ENCODE measurements around the gene CAB39. TPM values are rescaled to one million over a fixed set of nuclear protein-coding genes. Genes with fewer than 3 reads are reported as not detected.

CAB39 gene
- total and polyA plus RNA-seq, 11 donors: 28.6 to 99.2 (median 84.2) TPM

DNA sequence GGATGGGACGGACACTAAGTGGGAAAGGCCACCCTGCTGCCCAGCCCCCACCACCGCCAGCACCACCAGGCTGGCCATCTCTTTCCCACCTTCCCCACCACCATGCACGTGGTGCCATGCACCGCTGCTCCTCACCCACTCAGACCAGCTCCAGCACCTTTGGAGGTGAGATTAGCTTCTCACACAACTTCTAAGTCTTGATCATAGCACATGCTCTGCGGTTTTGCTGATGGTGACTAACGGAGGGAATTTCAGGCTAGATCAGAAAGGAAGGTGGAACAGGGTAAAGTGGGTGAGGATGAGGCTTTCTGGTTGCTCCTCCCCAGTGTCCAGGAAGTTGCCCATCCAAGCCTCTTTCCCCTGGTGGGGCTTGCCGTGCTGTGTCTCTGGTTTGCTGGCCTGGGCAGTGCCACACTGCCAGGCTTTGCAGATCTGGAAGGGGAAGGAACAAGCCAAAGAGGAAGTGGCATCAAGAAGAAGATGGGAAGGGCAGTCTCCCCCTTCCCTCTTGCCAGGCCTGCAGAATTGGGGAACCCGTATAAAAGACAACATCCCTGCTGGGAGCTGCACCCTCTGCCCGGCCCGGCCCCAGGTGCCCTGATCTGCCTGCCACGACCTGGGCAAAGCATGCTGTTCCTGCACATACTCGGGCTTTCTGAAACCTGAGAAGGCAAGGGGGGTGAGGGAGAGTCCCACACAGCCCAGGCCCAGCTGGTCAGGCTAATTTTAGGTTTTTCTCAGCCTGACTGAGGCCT is 44.3 kb upstream of the CAB39 start:
- no peaks in the 10 kb centered on the region for H3K36me3 ChIP-seq
- H3K4me3 ChIP-seq: no peak overlapping the region
- H3K9me3 ChIP-seq: no peaks in the 10 kb centered on the region
- no peaks in the 10 kb centered on the region for H3K27me3 ChIP-seq
- DNase-seq (peak; percentile 51 to 73 (median 59)), ATAC-seq (peak; percentile 75 to 84 (median 80))
- 55 to 63% (median 59%) methylated on average over 11 to 12 of the region's 12 CpGs for WGBS, 4 donors
- H3K4me1 ChIP-seq: peaks cover 0 to 66% (median under 1%) of the 10 kb centered on the region in 12 donors
- peak overlapping the region in 10 of 12 donors; percentile 24 to 92 (median 54) for H3K27ac ChIP-seq
- intact Hi-C loops (cut with DNase I): no loop called here
- TF ChIP-seq, protein P1, sequence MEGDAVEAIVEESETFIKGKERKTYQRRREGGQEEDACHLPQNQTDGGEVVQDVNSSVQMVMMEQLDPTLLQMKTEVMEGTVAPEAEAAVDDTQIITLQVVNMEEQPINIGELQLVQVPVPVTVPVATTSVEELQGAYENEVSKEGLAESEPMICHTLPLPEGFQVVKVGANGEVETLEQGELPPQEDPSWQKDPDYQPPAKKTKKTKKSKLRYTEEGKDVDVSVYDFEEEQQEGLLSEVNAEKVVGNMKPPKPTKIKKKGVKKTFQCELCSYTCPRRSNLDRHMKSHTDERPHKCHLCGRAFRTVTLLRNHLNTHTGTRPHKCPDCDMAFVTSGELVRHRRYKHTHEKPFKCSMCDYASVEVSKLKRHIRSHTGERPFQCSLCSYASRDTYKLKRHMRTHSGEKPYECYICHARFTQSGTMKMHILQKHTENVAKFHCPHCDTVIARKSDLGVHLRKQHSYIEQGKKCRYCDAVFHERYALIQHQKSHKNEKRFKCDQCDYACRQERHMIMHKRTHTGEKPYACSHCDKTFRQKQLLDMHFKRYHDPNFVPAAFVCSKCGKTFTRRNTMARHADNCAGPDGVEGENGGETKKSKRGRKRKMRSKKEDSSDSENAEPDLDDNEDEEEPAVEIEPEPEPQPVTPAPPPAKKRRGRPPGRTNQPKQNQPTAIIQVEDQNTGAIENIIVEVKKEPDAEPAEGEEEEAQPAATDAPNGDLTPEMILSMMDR (IDR thresholded peaks at IDR 0.05): no peak
- TF ChIP-seq POLR2A (IDR thresholded peaks at IDR 0.05): no peak

DNA sequence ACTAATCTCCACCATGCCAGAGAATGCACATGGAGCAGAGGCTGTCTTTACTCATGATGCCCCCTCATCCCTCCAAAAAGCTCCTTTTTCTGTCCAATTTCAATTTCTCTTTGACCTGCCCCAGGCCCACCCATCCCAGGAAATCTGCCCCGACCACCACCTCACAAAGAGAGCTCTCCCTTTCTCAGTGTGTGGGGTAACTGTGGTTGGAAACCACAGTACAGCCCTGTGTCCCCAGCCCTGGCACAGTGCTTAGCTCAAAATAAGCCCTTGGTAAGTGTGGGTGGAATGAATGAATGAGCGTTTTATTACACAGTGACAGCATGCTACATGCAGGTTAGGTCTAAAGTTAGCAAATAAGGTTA is 43.7 kb upstream of the CAB39 start:
- ATAC-seq (peak in 3 of 4 donors; percentile 1 to 11 (median 3)), DNase-seq (no peak)
- Histone ChIP-seq H3K4me3 (no peak overlapping the region), H3K9me3 (no peaks in the 10 kb centered on the region), H3K36me3 (no peaks in the 10 kb centered on the region), H3K4me1 (peaks cover 0 to 60% (median under 1%) of the 10 kb centered on the region in 12 donors), H3K27ac (peak overlapping the region in 10 of 12 donors; percentile 23 to 92 (median 53)), H3K27me3 (no peaks in the 10 kb centered on the region)
- 60 to 76% (median 70%) methylated on average over 2 of the region's 2 CpGs for WGBS, 4 donors
- intact Hi-C loops (cut with DNase I): no loop called here
- TF ChIP-seq, protein P1 (IDR thresholded peaks at IDR 0.05): no peak
- no peak for TF ChIP-seq POLR2A (IDR thresholded peaks at IDR 0.05)

DNA sequence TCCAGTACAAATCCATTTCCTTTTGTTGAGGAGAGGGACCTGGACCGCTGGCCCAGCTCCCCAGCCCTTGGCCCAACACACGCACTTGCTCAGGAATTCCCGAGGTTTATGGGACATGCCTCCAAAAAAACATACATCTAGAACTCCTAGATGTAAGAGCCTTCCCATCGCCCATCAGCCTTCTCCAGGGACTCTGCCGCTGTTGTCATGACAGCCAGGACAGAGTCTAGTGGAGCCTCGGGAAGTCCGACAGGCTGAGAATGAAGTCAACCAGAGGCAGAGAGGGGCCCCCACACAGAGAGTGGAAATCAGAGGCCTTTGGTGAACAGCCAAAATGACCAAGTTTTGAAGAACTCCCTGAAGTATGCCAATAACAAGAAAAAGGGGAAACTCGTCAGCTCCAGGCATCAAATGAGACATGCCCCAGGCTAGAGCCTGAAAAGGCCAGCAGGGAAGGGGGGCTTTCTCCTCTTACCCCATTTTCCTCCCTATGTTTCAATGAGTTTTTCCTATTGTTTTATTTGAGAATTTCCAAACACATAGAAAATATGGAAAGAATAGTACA is 43.2 kb upstream of the CAB39 start:
- H3K36me3 ChIP-seq: no peaks in the 10 kb centered on the region

DNA sequence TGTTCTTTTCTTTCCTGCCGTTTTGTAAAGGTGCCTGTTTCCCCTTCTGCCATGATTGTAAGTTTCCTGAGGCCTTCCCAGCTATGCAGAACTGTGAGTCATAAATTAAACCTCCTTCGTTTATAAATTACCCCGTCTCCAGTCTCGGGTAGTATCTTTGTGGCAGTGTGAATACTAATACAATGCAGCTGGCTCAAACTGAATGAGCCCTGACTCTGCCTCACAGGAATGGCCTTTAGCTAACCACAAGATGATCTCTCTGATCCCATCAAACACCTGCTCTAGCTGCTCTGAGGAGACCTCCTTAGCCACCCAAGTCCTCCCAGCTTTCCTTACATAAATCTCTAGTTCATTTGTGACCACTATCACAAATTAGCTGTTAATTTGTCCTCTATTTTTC is 41.5 kb upstream of the CAB39 start:
- intact Hi-C loops (cut with DNase I): no loop called here
- ATAC-seq (no peak), DNase-seq (no peak)
- Histone ChIP-seq H3K4me3 (no peak overlapping the region), H3K4me1 (peaks cover 0 to 40% (median 0%) of the 10 kb centered on the region in 12 donors), H3K36me3 (no peaks in the 10 kb centered on the region), H3K9me3 (no peaks in the 10 kb centered on the region), H3K27me3 (no peaks in the 10 kb centered on the region), H3K27ac (no peak overlapping the region)
- no peak for TF ChIP-seq POLR2A (IDR thresholded peaks at IDR 0.05)
- TF ChIP-seq, protein P1 (IDR thresholded peaks at IDR 0.05): no peak
- WGBS, 4 donors: 54 to 58% (median 57%) methylated on average over 4 of the region's 4 CpGs

More for the DNA sequence above, 43.2 kb upstream of the CAB39 start:
- TF ChIP-seq POLR2A (IDR thresholded peaks at IDR 0.05): no peak
- TF ChIP-seq, protein P1 (IDR thresholded peaks at IDR 0.05): no peak
- no peak for DNase-seq
- no peaks in the 10 kb centered on the region for H3K9me3 ChIP-seq
- H3K27me3 ChIP-seq: no peaks in the 10 kb centered on the region
- 73 to 84% (median 79%) methylated on average over 6 to 8 of the region's 8 CpGs for WGBS, 4 donors
- peak overlapping the region in 10 of 12 donors; percentile 23 to 92 (median 53) for H3K27ac ChIP-seq
- H3K4me1 ChIP-seq: peaks cover 0 to 55% (median 0%) of the 10 kb centered on the region in 12 donors
- H3K4me3 ChIP-seq: no peak overlapping the region
- ATAC-seq: no peak
- intact Hi-C loops (cut with DNase I): no loop called here
